Stimulated activated CD8-positive, alpha-beta memory T cell treated with anti-CD3 and anti-CD28 coated beads, Interleukin-15, amount 100 ng/mL, for 24 hours (primary cell): Measurements from ENCODE around the gene C5orf24.
"Not testable (repeated sequence)": the region's sequence is repeated elsewhere in the genome, so short reads cannot be mapped to it uniquely, and the experiment has no call there.

Source experiments
- DNase-seq: peaks from one replicate; pipeline ENCODE4 v3.0.0-alpha.2; 2020; ENCODE audit warnings: low read depth

The C5orf24 gene

GRCh38 chr5:134857401-134857800 is 11.6 kb downstream of the C5orf24 start:
- DNase-seq = no peak

GRCh38 chr5:134864707-134865106 is 18.9 kb downstream of the C5orf24 start:
- no peak for DNase-seq

GRCh38 chr5:134873494-134873893 is 27.7 kb downstream of the C5orf24 start:
- no peak for DNase-seq

GRCh38 chr5:134873987-134874830 is 28.4 kb downstream of the C5orf24 start, which contains the start of gene TXNDC15:
Gene TXNDC15, plus strand, starts transcription at chr5:134874371. Its CDS starts 57 bp downstream, at chr5:134874428.
- peak; percentile 58 for DNase-seq

GRCh38 chr5:134874831-134875655 is 29.3 kb downstream of the C5orf24 start:
- no peak for DNase-seq

GRCh38 chr5:134877159-134877558 is 31.4 kb downstream of the C5orf24 start:
- no peak for DNase-seq

GRCh38 chr5:134878403-134878802 is 32.6 kb downstream of the C5orf24 start:
- DNase-seq = no peak

- no peak for DNase-seq
These were observed 33.7 kb downstream of the C5orf24 start for GRCh38 chr5:134879456-134879855.

- DNase-seq = not testable (repeated sequence)
These were observed 35.2 kb downstream of the C5orf24 start for GRCh38 chr5:134880937-134881336.

GRCh38 chr5:134881711-134882110 is 35.9 kb downstream of the C5orf24 start:
- DNase-seq = not testable (repeated sequence)

- no peak for DNase-seq
These were observed 41.9 kb downstream of the C5orf24 start for GRCh38 chr5:134887593-134888159.

GRCh38 chr5:134889335-134889734 is 43.6 kb downstream of the C5orf24 start:
- no peak for DNase-seq

GRCh38 chr5:134891473-134891872 is 45.7 kb downstream of the C5orf24 start:
- DNase-seq = no peak

GRCh38 chr5:134892282-134892681 is 46.5 kb downstream of the C5orf24 start:
- DNase-seq = no peak

- DNase-seq = no peak
These were observed 47.2 kb downstream of the C5orf24 start for GRCh38 chr5:134892926-134893325.

- DNase-seq = no peak
These were observed 48.2 kb downstream of the C5orf24 start for GRCh38 chr5:134893748-134894505.

- DNase-seq = no peak
These were observed 56.5 kb downstream of the C5orf24 start for GRCh38 chr5:134902071-134902801.

- peak; percentile 84 for DNase-seq
These were observed 59.0 kb downstream of the C5orf24 start, which contains the start of gene PCBD2 for GRCh38 chr5:134904610-134905245. Gene PCBD2, plus strand, starts transcription at chr5:134905131. Its CDS starts 9 bp downstream, at chr5:134905140.

GRCh38 chr5:134905246-134905996 is 59.7 kb downstream of the C5orf24 start:
- DNase-seq = peak; percentile 51

GRCh38 chr5:134906811-134907210 is 61.0 kb downstream of the C5orf24 start:
- DNase-seq = no peak
